Upper lobe of left lung (tissue), 4 donors: Measurements from ENCODE around the gene CCL20.

Experiments
- CTCF ChIP-seq, 6 experiments: fragments of 450-650 bp in 4 of 6; fragments of 200-600 bp in 2 of 6; sonication (generic) in 2 of 6; IDR thresholded peaks; one replicate each; pipeline ENCODE4 v1.5.1; 2016 to 2019; ENCODE audit warnings: antibody characterized with exemption in 6 of 6
- POLR2A ChIP-seq, 4 donors: fragments of 450-650 bp; IDR thresholded peaks; one replicate each; pipeline ENCODE4 v1.5.1; 2016 to 2017; ENCODE audit warnings: antibody characterized with exemption in 4 of 4, mild to moderate bottlenecking in 2 of 4
- POLR2AphosphoS5 ChIP-seq, 2 donors: sonication (generic); formaldehyde crosslinking; IDR thresholded peaks; one replicate each; pipeline ENCODE4 v1.5.1; 2017; ENCODE audit warnings: antibody characterized with exemption in 2 of 2

DNA sequence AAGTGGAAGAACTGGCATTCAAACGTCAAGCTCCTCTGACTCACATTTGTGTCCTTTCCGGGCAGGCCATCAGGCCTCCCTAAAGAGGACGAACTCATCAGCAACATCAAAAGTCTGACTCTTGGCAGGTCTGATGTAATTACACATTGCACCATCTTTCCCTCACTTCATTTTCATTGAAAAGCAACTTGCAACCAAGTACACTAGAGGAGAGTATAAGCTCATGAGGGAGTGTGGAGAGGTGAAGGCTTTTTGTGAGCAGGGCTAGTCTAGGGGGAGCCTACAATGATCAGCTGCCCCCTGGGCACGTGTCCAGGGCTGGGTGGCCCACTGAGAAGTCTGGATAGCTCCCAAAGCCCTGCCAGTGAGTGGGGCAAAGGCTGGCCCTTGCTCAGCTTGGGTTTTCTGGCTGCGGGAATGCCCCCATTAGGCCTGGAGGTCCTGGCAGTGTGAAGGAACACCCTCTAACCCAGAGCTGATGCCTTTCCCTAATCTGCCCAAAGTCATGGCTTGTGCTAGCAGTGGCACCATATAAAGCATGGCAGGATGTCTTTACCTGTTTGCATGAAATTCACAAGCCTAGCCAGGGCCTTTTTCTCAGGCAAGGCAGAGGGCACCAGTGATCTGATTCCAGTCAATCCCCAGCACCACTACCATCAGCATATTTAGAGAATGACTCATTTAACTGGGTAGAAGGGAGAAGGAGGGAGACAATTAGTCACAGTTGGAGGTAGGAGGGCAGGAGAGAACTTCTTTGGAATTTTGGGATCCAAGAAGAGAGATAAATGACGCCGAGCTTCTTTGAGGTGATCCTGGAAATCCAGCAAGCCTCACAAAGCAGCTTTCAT is 49.3 kb downstream of the CCL20 start:
- TF ChIP-seq POLR2A (IDR thresholded peaks at IDR 0.05) (no peak), CTCF (IDR thresholded peaks at IDR 0.05) (no peak), POLR2AphosphoS5 (IDR thresholded peaks at IDR 0.05) (peak in 1 of 2 donors; percentile 76)
